PC-9 (cell line): Measurements from ENCODE around the gene GPR149. TPM values are rescaled to one million over a fixed set of nuclear protein-coding genes. Genes with fewer than 3 reads are reported as not detected.
A peak's percentile ranks its signal among the peaks of the same experiment; 100 is the strongest.

Experiments
- Bru-seq: library from RNA; stranded (reverse); fragments of 400-500 nt; gene quantifications from one replicate; lab custom pipeline; 2021; lab: Mats Ljungman, UMichigan
- BruChase-seq, 2 experiments: library from RNA; stranded (reverse); fragments of 400-500 nt; gene quantifications; one replicate each; lab custom pipeline; 2021; lab: Mats Ljungman, UMichigan
- BruUV-seq: library from RNA; stranded (reverse); fragments of 400-500 nt; replicated peaks from 2 replicates; lab custom pipeline; 2021; lab: Mats Ljungman, UMichigan
- CTCF ChIA-PET: fragments of 300-600 bp; sonication (Branson Sonifier 250); formaldehyde crosslinking; loops from one replicate; lab custom pipeline; 2022; ENCODE audit warnings: antibody characterized with exemption; lab: Charles Lee
- POLR2A ChIA-PET: fragments of 300-600 bp; sonication (Branson Sonifier 250); formaldehyde crosslinking; loops from one replicate; lab custom pipeline; 2022; ENCODE audit warnings: antibody characterized with exemption; ENCODE audit not compliant: unreplicated experiment; lab: Charles Lee
- DNase-seq, 2 experiments: peaks; one replicate each; pipeline versions ENCODE4 v3.0.0 to v3.0.0-alpha.2; 2015 to 2022; ENCODE audit warnings: mixed read lengths in 1 of 2
- H2AFZ ChIP-seq: fragments of 200-600 bp; sonication (generic); 2 replicates; pipeline ENCODE4 v1.8.1; 2017; ENCODE audit warnings: antibody characterized with exemption
- H3F3A ChIP-seq: fragments of 200-600 bp; sonication (generic); 2 replicates; pipeline ENCODE4 v1.8.1; 2017; ENCODE audit warnings: antibody characterized with exemption, mild to moderate bottlenecking, low read depth; ENCODE audit not compliant: insufficient read depth
- H3K27ac ChIP-seq: fragments of 200-600 bp; sonication (generic); 2 replicates; pipeline ENCODE4 v1.6.1; 2016; ENCODE audit warnings: mixed run types
- H3K27me3 ChIP-seq: fragments of 200-600 bp; sonication (generic); 2 replicates; pipeline ENCODE4 v1.6.1; 2016; ENCODE audit warnings: low read depth, mixed run types; ENCODE audit not compliant: insufficient read depth
- H3K36me3 ChIP-seq: fragments of 200-600 bp; sonication (generic); 2 replicates; pipeline ENCODE4 v1.6.1; 2016; ENCODE audit warnings: low read depth, mixed run types
- H3K4me1 ChIP-seq: fragments of 200-600 bp; sonication (generic); replicated peaks from 2 replicates; pipeline ENCODE4 v1.6.1; 2016; ENCODE audit warnings: mixed run types; ENCODE audit not compliant: insufficient read depth
- H3K4me2 ChIP-seq: fragments of 200-600 bp; sonication (generic); 2 replicates; pipeline ENCODE4 v1.6.1; 2017; ENCODE audit warnings: mixed run types
- H3K4me3 ChIP-seq: fragments of 200-600 bp; sonication (generic); 2 replicates; pipeline ENCODE4 v1.6.1; 2016; ENCODE audit warnings: mixed run types
- H3K79me2 ChIP-seq: fragments of 200-600 bp; sonication (generic); 2 replicates; pipeline ENCODE4 v1.6.1; 2017; ENCODE audit warnings: low read depth, mixed run types
- H3K9me2 ChIP-seq: fragments of 200-600 bp; sonication (generic); 2 replicates; pipeline ENCODE4 v1.8.1; 2017; ENCODE audit warnings: mild to moderate bottlenecking; ENCODE audit not compliant: insufficient read depth
- H3K9me3 ChIP-seq: fragments of 200-600 bp; sonication (generic); 2 replicates; pipeline ENCODE4 v1.8.1; 2016; ENCODE audit warnings: low read depth; ENCODE audit not compliant: insufficient read depth
- H4K20me1 ChIP-seq: fragments of 200-600 bp; sonication (generic); 2 replicates; pipeline ENCODE4 v1.8.1; 2017; ENCODE audit not compliant: insufficient read depth
- EZH2 ChIP-seq: fragments of 200-600 bp; sonication (generic); IDR thresholded peaks from 2 replicates; pipeline ENCODE4 v1.8.0; 2017; ENCODE audit warnings: antibody characterized with exemption, low read depth
- intact Hi-C: fragments of 100-400 bp; cut with micrococcal nuclease; formaldehyde crosslinking; loops from one replicate; pipeline ENCODE4 v1.10.0; 2022; ENCODE audit not compliant: unreplicated experiment
- long read RNA-seq: library from polyadenylated mRNA; stranded (forward); transcript quantifications from one replicate; pipeline ENCODE4 v2.0.0, GENCODE V29; 2022
- total RNA-seq: library from RNA; stranded (reverse); gene quantifications from 2 replicates; pipeline ENCODE4 v1.2.3, GENCODE V29; 2021
- TF ChIP-seq, protein P1 (sequence below): fragments of 200-600 bp; sonication (generic); conservative IDR thresholded peaks from 2 replicates; pipeline ENCODE4 v1.6.1; 2017; ENCODE audit warnings: mixed run types, antibody characterized with exemption, mild to moderate bottlenecking, moderate library complexity

GPR149 gene
- total RNA-seq (not detected in 2 replicates), Bru-seq, nascent RNA (not detected), BruChase-seq, experiment 1, labeled RNA remaining after a 2-hour chase (not detected), BruChase-seq, experiment 2, labeled RNA remaining after a 6-hour chase (percentile 1 among the genes with signal in this experiment)
- long read RNA-seq: 0 reads

DNA sequence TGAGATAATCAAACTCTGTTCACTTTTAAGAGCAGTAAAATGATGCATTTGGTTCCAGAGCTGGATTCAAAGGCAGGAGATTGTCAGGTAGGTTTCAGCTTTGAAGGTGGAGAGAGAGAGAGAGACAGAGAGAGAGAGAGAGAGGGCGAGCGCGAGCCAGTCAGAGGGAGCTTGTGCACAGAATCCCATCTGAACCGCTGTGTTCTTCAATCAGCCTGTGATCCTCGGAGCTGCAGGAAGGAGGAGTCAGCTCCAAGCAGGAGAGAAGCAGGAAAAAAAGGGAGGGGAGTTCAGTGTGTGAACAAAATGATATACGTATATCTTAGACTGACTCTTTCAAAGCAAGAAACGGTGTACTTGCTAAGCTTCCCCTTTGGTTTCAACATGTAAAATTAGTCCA, at the start of gene GPR149:
GPR149 (minus strand) TSS at position 177 of the 400 bp plus-strand sequence. CDS start 575 bp downstream, outside the sequence.
- ChIA-PET POLR2A (no interaction called here), CTCF (no interaction called here)
- Histone ChIP-seq H3K9me2 (no peaks in the 10 kb centered on the region), H4K20me1 (no peaks in the 10 kb centered on the region), H3K4me1 (peaks cover 9% of the 10 kb centered on the region), H3K4me3 (no peak within 1 kb of the TSS), H3K4me2 (peak within 1 kb of the TSS; percentile 11), H3K9me3 (no peaks in the 10 kb centered on the region; the same call in 1 of the 2 replicates), H3K36me3 (no peaks in the 10 kb centered on the region), H3K27ac (no peak within 1 kb of the TSS), H2AFZ (no peak within 1 kb of the TSS), H3F3A (no peaks in the 10 kb centered on the region), H3K27me3 (no peaks in the 10 kb centered on the region), H3K79me2 (no peaks in the 10 kb centered on the region)
- TF ChIP-seq EZH2: no peak
- TF ChIP-seq, protein P1, sequence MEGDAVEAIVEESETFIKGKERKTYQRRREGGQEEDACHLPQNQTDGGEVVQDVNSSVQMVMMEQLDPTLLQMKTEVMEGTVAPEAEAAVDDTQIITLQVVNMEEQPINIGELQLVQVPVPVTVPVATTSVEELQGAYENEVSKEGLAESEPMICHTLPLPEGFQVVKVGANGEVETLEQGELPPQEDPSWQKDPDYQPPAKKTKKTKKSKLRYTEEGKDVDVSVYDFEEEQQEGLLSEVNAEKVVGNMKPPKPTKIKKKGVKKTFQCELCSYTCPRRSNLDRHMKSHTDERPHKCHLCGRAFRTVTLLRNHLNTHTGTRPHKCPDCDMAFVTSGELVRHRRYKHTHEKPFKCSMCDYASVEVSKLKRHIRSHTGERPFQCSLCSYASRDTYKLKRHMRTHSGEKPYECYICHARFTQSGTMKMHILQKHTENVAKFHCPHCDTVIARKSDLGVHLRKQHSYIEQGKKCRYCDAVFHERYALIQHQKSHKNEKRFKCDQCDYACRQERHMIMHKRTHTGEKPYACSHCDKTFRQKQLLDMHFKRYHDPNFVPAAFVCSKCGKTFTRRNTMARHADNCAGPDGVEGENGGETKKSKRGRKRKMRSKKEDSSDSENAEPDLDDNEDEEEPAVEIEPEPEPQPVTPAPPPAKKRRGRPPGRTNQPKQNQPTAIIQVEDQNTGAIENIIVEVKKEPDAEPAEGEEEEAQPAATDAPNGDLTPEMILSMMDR: no peak
- no TSS peak for BruUV-seq
- no peak for DNase-seq
- intact Hi-C loops: no loop called here

DNA sequence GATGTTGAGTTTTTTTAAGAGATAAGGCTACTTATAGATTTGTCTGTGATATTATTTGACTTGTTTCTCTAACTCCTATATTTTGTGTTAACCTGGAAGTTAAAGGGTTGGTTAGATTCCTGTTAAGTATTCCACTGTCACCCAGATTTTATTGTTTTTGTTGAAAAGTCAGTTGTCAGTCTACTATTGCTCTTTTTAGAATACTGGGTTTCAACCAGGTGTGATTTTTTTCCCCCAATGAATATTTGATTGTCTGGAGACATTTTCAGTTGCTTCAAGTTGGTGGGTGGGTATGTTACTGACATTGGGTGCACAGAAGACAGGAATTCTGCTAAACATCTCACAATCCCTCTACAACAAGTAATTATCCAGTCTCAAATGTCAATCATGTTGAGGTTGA, 43.8 kb upstream of the GPR149 start:
- POLR2A ChIA-PET: interaction anchor here (0.6 kb wide), 1 partner anchor 1132 kb away, joined by 6 read pairs; no protein-coding TSS in a partner anchor
- intact Hi-C loops: no loop called here
- no peaks in the 10 kb centered on the region for H3K79me2 ChIP-seq
- no peak for DNase-seq
- H3K4me3 ChIP-seq: no peak overlapping the region
- no peaks in the 10 kb centered on the region for H3K36me3 ChIP-seq
- CTCF ChIA-PET: no interaction called here
- H3K9me2 ChIP-seq: no peaks in the 10 kb centered on the region
- H3F3A ChIP-seq: no peaks in the 10 kb centered on the region
- H3K4me1 ChIP-seq: no peaks in the 10 kb centered on the region
- H3K9me3 ChIP-seq: 0 out of 2 replicates have a peak, but pooled peaks cover 4% of the 10 kb centered on the region
- no peaks in the 10 kb centered on the region for H3K27me3 ChIP-seq
- no peaks in the 10 kb centered on the region for H4K20me1 ChIP-seq
- TF ChIP-seq, protein P1: no peak
- TF ChIP-seq EZH2: no peak
- no TSS peak for BruUV-seq
- H3K27ac ChIP-seq: no peak overlapping the region
- no peak overlapping the region for H2AFZ ChIP-seq
- no peak overlapping the region for H3K4me2 ChIP-seq

GRCh38 chr3:154469585-154469984, 39.6 kb upstream of the GPR149 start:
- Histone ChIP-seq H2AFZ (no peak overlapping the region), H3K79me2 (no peaks in the 10 kb centered on the region), H3K27me3 (no peaks in the 10 kb centered on the region), H3K9me3 (0 out of 2 replicates have a peak, but pooled peaks cover 4% of the 10 kb centered on the region), H3K4me1 (no peaks in the 10 kb centered on the region), H3F3A (no peaks in the 10 kb centered on the region), H3K4me3 (no peak overlapping the region), H4K20me1 (no peaks in the 10 kb centered on the region), H3K9me2 (no peaks in the 10 kb centered on the region), H3K4me2 (no peak overlapping the region), H3K27ac (no peak overlapping the region), H3K36me3 (no peaks in the 10 kb centered on the region)
- ChIA-PET POLR2A (no interaction called here), CTCF (no interaction called here)
- no peak for DNase-seq
- no TSS peak for BruUV-seq
- intact Hi-C loops: no loop called here
- TF ChIP-seq, protein P1: no peak
- no peak for TF ChIP-seq EZH2
